ENCODE measurements around the gene ZFHX3.

The ZFHX3 gene

DNA sequence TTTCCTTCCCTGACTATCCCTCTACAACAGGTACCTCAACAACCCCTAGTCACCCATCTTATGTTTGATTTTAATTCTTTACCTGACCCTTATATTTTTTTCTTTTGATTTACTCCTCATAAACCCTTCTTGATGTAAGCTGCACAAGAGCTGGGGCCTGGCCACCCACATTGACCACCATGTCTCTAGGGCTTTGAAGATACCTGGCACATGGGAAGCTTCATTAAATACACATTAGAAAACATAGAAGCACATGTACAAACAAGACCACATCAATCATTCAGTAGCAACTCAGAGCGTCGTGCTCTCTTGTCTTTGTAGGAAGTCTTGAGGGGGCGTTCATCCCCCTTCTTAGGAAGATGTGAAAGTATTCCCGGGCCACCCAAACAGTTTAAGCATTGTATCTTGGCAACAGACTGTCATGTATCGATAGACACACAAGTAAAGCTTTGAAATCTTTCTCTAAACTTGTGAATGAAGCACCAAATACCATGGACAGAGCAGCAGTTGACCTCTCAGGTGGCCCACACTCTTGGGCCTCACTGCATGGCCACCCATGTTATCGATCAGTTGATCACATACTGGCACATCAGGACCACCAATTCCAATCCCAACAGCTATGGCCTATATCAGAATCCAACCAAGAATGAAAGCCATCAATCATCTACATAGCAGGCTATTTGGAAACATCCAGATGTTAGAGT, 183.6 kb downstream of the ZFHX3 start:
- no peak overlapping the region for H3K9ac ChIP-seq
- TF ChIP-seq, protein P1, sequence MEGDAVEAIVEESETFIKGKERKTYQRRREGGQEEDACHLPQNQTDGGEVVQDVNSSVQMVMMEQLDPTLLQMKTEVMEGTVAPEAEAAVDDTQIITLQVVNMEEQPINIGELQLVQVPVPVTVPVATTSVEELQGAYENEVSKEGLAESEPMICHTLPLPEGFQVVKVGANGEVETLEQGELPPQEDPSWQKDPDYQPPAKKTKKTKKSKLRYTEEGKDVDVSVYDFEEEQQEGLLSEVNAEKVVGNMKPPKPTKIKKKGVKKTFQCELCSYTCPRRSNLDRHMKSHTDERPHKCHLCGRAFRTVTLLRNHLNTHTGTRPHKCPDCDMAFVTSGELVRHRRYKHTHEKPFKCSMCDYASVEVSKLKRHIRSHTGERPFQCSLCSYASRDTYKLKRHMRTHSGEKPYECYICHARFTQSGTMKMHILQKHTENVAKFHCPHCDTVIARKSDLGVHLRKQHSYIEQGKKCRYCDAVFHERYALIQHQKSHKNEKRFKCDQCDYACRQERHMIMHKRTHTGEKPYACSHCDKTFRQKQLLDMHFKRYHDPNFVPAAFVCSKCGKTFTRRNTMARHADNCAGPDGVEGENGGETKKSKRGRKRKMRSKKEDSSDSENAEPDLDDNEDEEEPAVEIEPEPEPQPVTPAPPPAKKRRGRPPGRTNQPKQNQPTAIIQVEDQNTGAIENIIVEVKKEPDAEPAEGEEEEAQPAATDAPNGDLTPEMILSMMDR (conservative IDR thresholded peaks at IDR 0.05; ENCODE audit: low read depth, low read length), result no peak
- no peaks in the 10 kb centered on the region for H3K36me3 ChIP-seq (ENCODE audit: insufficient read depth)
- no peaks in the 10 kb centered on the region for H3K4me1 ChIP-seq (ENCODE audit: low read depth, poor library complexity, severe bottlenecking)
- H3K4me3 ChIP-seq (IDR thresholded peaks at IDR 0.05; ENCODE audit: insufficient read depth, low read depth, low read length), result no peak overlapping the region
- no peak overlapping the region for H2AFZ ChIP-seq (ENCODE audit: low read depth)
- H3K4me2 ChIP-seq, result no peak overlapping the region
- no peaks in the 10 kb centered on the region for H4K20me1 ChIP-seq (ENCODE audit: insufficient read depth)
- H3K79me2 ChIP-seq (ENCODE audit: insufficient read depth, low read depth), result no peaks in the 10 kb centered on the region
- H3K27ac ChIP-seq, result no peak overlapping the region
- no peaks in the 10 kb centered on the region for H3K27me3 ChIP-seq (ENCODE audit: insufficient read depth, low read depth)

DNA sequence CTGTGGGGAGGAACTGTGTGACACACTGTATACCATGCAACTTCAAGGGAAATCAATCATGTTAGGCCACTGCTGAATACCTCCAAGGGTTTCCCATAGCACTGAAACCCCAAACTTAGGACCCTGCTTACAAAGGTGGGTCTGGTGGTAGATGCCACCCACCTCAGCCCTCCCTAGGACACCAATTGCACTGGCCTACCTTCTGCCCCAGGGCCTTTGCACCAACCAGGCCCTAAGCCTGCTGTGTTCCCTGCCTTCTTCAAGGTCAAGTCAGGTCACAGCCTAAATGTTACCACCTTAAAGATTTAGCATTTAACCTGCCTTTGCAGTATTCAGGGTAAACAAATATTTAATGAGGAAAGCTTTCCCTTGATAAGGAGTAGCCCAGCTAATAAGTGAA, 185.8 kb downstream of the ZFHX3 start:
- H3K4me1 ChIP-seq (ENCODE audit: low read depth, poor library complexity, severe bottlenecking), result no peaks in the 10 kb centered on the region
- no peak overlapping the region for H3K4me3 ChIP-seq (IDR thresholded peaks at IDR 0.05; ENCODE audit: insufficient read depth, low read depth, low read length)
- TF ChIP-seq, protein P1 (conservative IDR thresholded peaks at IDR 0.05; ENCODE audit: low read depth, low read length), result no peak
- H2AFZ ChIP-seq (ENCODE audit: low read depth), result no peak overlapping the region
- H3K27me3 ChIP-seq (ENCODE audit: insufficient read depth, low read depth), result no peaks in the 10 kb centered on the region
- no peaks in the 10 kb centered on the region for H3K36me3 ChIP-seq (ENCODE audit: insufficient read depth)
- H4K20me1 ChIP-seq (ENCODE audit: insufficient read depth), result no peaks in the 10 kb centered on the region
- H3K79me2 ChIP-seq (ENCODE audit: insufficient read depth, low read depth), result no peaks in the 10 kb centered on the region
- H3K27ac ChIP-seq, result no peak overlapping the region
- H3K4me2 ChIP-seq, result no peak overlapping the region
- no peak overlapping the region for H3K9ac ChIP-seq

DNA sequence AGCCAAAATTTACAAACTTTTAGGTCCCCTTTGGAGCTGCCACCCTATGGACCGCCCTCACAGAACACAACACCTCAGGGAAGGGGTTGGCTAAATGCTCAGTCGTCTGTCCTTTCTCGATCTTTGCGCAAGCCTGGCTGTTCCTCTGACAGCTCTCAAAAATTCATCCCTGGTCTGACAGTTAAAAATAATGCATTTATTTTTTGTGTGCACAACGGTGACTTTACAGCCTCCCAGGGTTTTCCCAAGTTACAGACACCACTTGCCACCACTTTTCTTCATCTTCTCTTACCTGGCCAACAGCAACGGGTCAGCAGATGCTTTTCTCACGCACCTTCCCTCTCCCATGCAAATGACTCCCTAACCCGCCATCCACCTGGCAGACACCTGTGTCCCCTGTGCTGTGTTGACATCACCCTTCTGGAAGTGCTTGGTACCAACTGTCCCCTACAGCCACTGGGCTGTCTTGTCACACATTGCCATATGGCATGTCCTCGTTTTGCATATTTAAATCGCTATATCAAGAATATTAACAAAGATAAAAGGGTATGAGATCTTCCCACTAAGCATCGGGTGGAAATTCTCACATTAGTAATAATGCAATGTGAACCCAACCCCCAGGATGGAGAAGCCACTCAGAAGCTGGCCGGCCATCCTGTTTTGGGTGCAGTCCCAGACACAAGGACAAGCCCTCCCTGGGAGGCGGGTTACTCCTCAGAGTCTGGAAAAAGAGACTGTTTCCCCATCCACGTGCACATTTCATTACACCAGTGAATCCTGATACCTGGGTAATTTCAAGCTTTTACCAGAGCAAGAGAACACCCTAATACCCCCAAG, 187.0 kb downstream of the ZFHX3 start:
- Histone ChIP-seq H3K27me3 (ENCODE audit: insufficient read depth, low read depth) (no peaks in the 10 kb centered on the region), H3K9ac (no peak overlapping the region), H3K27ac (no peak overlapping the region), H3K4me1 (ENCODE audit: low read depth, poor library complexity, severe bottlenecking) (no peaks in the 10 kb centered on the region), H4K20me1 (ENCODE audit: insufficient read depth) (no peaks in the 10 kb centered on the region), H3K79me2 (ENCODE audit: insufficient read depth, low read depth) (no peaks in the 10 kb centered on the region), H2AFZ (ENCODE audit: low read depth) (no peak overlapping the region), H3K4me3 (IDR thresholded peaks at IDR 0.05; ENCODE audit: insufficient read depth, low read depth, low read length) (no peak overlapping the region), H3K4me2 (no peak overlapping the region), H3K36me3 (ENCODE audit: insufficient read depth) (no peaks in the 10 kb centered on the region)
- TF ChIP-seq, protein P1 (conservative IDR thresholded peaks at IDR 0.05; ENCODE audit: low read depth, low read length), result no peak

DNA sequence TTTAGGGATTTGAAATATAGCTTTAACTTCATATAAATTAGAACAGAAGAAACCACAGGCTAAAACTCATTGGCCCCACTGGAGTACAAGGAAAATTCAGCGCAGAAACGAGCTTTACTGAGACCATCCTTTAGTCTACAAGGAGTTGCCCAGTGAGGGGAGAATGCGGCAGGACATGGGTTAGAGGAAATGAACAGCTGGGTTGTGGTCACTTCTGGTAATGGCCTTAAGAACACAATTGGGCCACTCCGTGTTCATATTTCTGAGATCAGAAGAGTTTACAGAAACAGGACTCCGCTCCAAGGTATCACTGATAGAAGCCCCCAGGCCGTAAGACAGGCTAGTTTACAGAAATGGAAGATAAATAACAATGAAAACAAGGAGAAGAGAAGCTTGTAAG, 188.3 kb downstream of the ZFHX3 start:
- no peak overlapping the region for H3K4me3 ChIP-seq (IDR thresholded peaks at IDR 0.05; ENCODE audit: insufficient read depth, low read depth, low read length)
- H3K27me3 ChIP-seq (ENCODE audit: insufficient read depth, low read depth), result no peaks in the 10 kb centered on the region
- H3K27ac ChIP-seq, result no peak overlapping the region
- no peaks in the 10 kb centered on the region for H3K4me1 ChIP-seq (ENCODE audit: low read depth, poor library complexity, severe bottlenecking)
- no peak overlapping the region for H3K4me2 ChIP-seq
- H3K36me3 ChIP-seq (ENCODE audit: insufficient read depth), result no peaks in the 10 kb centered on the region
- H3K9ac ChIP-seq, result no peak overlapping the region
- H3K79me2 ChIP-seq (ENCODE audit: insufficient read depth, low read depth), result no peaks in the 10 kb centered on the region
- H2AFZ ChIP-seq (ENCODE audit: low read depth), result no peak overlapping the region
- TF ChIP-seq, protein P1 (conservative IDR thresholded peaks at IDR 0.05; ENCODE audit: low read depth, low read length), result no peak
- H4K20me1 ChIP-seq (ENCODE audit: insufficient read depth), result no peaks in the 10 kb centered on the region
